ENCODE measurements around the gene SLC25A41.
"Not testable (repeated sequence)": the region's sequence is repeated elsewhere in the genome, so short reads cannot be mapped to it uniquely, and the experiment has no call there.

SLC25A41 gene

DNA sequence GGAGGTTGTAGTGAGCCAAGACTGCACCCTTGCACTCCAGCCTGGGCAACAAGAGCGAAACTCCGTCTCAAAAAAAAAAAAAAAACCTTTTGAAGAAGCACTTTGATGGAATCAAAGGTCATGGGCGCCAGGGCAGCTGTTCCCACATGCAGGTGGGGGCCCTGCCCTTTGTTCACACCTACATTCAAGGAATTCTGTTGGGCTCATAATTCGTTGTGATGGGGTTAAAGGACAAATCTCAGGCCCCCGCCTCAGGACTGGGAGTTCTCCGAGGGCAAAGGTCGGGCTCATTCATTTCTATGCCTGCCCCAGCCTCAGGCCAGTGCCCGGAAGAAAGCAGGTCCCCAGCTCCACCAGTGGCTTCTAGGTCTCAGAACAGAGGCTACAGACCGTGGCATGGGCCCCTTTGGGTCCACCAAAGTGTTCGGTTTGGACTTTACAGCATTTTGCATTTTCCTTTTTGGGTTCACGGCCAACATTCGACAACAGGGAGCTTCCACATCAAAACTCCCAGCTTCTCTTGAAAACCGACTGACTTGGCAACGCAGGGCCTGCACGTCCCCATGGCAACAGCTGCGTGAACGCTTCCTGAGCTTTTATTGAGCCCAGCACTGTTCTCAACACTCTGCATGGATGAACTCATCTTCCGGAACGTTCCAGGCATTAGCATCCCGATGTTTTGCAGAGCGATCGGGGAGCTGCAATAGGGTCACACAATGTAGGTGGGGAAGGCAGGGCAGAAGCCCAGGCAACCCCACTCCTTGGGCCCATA, 30.5 kb downstream of the SLC25A41 start:
- no peak for DNase-seq

DNA sequence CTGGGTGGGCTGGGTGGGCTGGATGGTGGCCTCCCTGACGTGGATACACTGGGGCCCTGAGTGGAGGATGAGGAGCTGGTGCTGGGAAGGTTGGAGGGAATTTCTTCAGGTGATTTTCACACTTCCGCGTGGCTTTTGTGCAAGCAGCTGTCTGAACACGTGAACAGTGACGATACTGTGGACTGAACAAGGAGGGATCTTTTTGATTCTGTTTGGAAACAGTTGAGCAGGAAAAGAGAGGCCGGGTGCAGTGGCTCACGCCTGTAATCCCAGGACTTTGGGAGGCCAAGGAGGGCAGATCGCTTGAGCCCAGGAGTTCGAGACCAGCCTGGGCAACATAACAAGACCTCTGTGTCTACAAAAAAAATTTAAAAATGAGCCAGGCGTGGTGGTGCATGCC, 31.5 kb downstream of the SLC25A41 start:
- no peak for DNase-seq

DNA sequence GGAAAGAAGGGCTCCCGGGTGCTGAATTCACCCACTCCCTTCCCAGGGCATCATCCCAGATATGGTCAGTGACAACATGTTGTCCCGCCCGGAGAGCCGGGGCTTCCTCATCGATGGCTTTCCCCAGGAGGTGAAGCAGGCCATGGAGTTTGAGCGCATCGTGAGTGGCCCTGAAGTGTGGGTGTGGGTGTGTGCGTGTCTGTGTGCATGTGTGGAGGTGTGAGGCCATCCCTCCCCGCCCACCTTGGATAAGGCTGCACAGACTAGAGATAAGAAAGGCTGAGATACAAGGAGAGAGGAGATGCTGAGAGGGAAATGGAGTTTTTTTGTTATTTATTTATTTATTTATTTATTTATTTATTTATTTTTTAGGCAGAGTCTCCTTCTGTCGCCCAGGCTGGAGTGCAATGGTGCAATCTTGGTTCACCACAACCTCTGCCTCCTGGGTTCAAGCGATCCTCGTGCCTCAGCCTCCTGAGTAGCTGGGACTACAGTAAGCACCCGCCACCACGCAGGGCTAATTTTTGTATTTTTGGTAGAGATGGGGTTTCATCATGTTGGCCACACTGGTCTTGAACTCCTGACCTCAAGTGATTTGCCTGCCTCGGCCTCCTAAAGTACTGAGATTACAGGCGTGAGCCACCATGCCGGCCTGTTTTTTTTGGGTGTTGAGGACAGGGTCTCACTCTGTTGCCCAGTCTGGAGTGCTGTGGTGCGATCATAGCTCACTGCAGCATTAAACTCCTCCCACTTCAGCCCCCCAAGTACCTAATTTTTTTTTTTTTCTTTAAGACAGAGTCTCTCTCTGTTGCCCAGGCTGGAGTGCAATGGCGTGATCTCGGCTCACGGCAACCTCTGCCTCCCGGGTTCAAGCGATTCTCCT, 33.3 kb downstream of the SLC25A41 start:
- not testable (repeated sequence) for DNase-seq

- DNase-seq = no peak
Observed at GRCh38 chr19:6396305-6396704, 37.3 kb downstream of the SLC25A41 start.

DNA sequence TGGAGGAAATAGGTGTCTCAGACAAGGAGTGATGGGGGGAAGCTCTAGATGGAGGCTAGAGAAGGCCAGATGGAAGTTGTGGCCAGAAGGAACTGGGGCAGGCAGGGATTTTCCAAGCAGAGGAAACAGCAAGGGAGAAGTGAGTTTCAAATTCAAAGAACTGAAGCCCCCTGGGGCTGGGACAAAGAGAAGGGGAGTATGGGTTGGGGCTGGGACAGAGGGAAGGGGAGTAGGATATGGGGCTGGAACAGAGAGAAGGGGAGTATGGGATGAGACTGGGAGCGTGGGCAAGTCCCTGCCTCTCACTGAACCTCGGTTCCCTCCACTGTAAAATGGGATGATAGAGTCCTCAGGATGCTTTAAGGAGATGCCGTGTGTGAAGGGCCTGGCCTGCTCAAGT, 38.7 kb downstream of the SLC25A41 start:
- no peak for DNase-seq

DNA sequence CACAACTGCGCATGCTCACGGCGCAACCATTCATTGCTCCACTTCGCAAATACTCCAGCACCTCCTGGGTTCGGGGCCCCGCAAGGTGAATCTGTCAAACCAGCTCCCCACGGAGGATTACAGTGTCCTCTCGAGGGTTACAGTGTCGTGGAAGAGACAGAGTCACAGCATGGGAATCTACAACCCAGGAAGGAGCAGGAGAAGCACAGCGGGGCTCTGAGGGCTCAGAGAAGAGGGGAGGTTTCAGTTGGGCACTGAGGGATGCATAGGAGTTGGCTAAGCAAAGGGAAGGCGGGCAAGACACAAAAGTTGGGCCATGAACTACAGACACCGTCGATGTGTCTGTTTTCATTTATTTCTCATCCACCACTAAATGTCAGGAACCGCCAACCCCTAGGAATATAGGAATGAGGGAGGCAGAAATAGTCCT, 39.6 kb downstream of the SLC25A41 start:
- DNase-seq = no peak

- DNase-seq = peak; percentile 98
Observed at GRCh38 chr19:6393074-6393982, 40.2 kb downstream of the SLC25A41 start, which contains the start of gene GTF2F1. GTF2F1 (minus strand) TSS chr19:6393164; CDS start chr19:6392995, 169 bp downstream.

GRCh38 chr19:6392221-6393073, 41.1 kb downstream of the SLC25A41 start:
- DNase-seq = no peak

DNA sequence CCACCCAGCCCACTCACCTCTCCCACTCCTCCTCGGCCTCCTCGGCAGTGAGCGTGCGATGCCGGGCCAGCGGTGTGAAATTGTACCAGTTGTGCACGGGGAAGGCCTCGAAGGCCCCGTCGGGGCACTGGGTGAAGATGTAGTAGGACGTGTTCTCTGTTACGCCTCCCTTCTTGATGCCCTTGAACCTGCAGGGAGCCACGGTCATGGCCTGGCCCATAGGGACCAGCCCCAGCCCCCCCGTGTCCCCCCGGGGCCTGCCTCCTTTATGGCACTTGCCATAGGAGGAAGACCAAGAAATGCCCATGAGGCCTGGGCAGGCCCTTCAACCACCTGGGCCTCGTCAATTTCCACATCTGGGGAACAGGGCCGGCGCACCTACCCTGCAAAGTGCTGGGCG, 46.2 kb downstream of the SLC25A41 start:
- DNase-seq = no peak

DNA sequence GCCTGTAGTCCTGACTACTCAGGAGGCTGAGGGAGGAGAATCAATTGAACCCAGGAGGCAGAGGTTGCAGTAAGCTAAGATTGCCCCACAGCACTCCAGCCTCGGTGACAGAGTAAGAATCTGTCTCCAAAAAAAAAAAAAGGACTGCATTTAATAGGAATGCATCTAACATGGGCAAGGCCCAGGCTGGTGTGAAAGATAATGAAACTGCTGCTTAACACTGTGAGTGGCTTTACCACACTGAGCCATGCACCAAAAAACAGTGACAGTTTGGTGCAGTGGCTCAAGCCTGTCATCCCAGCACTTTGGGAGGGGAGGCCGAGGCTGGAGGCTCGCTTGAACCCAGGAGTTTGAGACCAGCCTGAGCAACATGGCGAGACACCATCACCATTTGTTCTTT, 49.2 kb downstream of the SLC25A41 start:
- DNase-seq = no peak

GRCh38 chr19:6383188-6383587, 50.4 kb downstream of the SLC25A41 start:
- no peak for DNase-seq

DNA sequence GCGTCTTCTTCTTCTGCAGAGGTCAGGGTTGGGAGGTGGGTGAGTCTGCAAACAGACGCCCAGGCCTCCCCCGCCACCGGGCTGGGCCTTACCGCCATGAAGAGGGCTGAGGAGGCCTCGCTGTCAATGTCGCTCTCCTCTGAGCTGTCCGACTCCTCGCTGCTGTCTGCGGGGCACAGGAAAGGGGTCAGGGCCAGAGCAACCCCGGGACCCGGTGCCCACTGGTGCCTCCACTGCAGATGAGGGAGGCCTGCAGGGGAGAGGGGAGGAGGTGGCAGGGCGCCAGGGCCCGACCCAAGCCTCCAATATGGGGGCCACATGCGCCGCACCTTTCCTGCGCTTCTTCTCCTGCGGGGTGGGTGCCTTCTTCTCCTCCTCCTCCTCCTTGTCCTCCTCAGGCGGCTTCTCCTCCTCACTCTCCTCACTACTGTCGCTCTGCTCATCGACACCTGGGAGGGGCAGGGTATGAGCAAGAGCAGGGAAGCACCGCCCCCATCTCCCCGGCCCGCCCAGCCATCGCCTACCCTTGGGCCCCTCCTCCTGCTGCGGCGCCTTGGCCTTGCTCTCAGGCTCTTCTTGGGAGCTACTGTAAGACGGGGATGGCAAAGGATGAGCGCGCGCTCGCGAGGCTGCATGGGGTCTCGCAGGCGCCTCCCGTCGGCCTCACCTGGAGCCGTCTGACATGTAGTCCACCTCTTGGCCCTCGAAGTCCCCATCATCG, 52.4 kb downstream of the SLC25A41 start:
- no peak for DNase-seq

DNA sequence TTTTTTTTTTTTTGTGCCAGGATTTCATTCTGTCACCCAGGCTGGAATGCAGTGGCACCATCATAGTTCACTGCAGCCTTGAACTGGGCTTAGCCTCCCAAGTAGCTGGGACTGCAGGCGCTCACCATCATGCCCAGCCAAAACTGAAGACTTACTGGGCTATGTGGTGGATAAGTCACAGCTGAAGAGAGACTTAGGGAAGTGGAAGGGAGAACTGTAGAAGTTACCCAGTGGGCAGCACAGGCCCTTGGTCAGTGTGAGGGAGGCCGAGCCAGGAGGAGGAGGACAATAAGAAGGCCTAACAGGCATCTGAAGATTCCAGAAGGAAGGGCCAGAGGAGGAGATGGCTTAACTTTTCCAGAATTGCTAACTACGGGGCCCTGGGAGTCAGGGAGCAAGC, 53.8 kb downstream of the SLC25A41 start:
- no peak for DNase-seq

GRCh38 chr19:6378486-6378885, 55.1 kb downstream of the SLC25A41 start:
- DNase-seq = no peak

DNA sequence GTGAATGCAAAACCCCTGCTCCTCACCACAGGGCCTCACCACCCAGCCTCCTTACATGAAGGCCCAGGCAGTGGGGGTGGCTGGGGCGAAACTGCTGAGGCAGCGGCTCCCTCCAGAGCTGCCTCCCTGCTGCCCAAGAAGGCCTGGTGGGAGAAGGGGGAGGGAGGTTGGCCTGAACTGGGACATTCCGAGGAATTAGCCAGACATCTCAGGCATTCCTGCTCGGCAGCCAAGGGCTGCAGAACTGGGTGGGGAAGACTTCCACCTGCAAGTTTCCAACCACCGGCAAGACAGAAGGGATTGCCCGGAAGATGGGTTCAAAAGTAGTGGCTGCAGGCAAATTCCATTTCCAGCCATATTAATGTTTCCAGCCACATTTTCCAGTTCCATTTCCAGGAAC, 55.5 kb downstream of the SLC25A41 start:
- no peak for DNase-seq

- no peak for DNase-seq
Observed at GRCh38 chr19:6376512-6377190, 56.9 kb downstream of the SLC25A41 start.
